ENCODE results near the gene PRSS36. TPM values are rescaled to one million over a fixed set of nuclear protein-coding genes. Genes with fewer than 3 reads are reported as not detected.
"Not testable (repeated sequence)": the region's sequence is repeated elsewhere in the genome, so short reads cannot be mapped to it uniquely, and the experiment has no call there.

PRSS36 gene
- total RNA-seq, 1 experiment from 2014 or later: 0.23 TPM

- no peak for DNase-seq (ENCODE audit: low read depth, low spot score)
- BruUV-seq (replicated peaks): no TSS peak
- Histone ChIP-seq H3K4me3 (ENCODE audit: low read depth in 2 of 2, low read length in 2 of 2) (peak overlapping the region in 1 of 2 experiments; percentile 38; a peak in 2 of 4 replicates), H3K4me1 (ENCODE audit: control insufficient read depth, insufficient read depth, low read length) (peaks cover 9% of the 10 kb centered on the region; the same call in 1 of the 2 replicates), H3K27me3 (ENCODE audit: control insufficient read depth, insufficient read depth, low read length) (no peaks in the 10 kb centered on the region), H3K9me3 (ENCODE audit: control insufficient read depth, insufficient read depth, low read depth, low read length) (no peaks in the 10 kb centered on the region), H3K36me3 (ENCODE audit: control insufficient read depth, insufficient read depth, low read length) (no peaks in the 10 kb centered on the region; the same call in 1 of the 2 replicates), H3K27ac (ENCODE audit: low read length) (peak overlapping the region; percentile 69)
- in situ Hi-C loops (cut with HindIII; ENCODE audit: low pct_unique_long_range_greater_than_20kb, low sequenced_read_pairs) (no loop called here), intact Hi-C loops (cut with micrococcal nuclease; ENCODE audit: unreplicated experiment) (no loop called here)
- ChIA-PET POLR2A (no interaction called here), CTCF (no interaction called here)
- TF ChIP-seq POLR2AphosphoS5 (IDR thresholded peaks at IDR 0.05; ENCODE audit: low read depth, low read length): no peak
- TF ChIP-seq SIN3A (IDR thresholded peaks at IDR 0.05; ENCODE audit: borderline replicate concordance, insufficient read depth, low read depth, low read length): 0 out of 2 replicates have a peak, but pooled peaks have one; percentile 30
- TF ChIP-seq CTCF (IDR thresholded peaks at IDR 0.05): peak; percentile 98
- ATAC-seq: peak; percentile 80
Observed at GRCh38 chr16:31105677-31106213, 44.1 kb downstream of the PRSS36 start.

DNA sequence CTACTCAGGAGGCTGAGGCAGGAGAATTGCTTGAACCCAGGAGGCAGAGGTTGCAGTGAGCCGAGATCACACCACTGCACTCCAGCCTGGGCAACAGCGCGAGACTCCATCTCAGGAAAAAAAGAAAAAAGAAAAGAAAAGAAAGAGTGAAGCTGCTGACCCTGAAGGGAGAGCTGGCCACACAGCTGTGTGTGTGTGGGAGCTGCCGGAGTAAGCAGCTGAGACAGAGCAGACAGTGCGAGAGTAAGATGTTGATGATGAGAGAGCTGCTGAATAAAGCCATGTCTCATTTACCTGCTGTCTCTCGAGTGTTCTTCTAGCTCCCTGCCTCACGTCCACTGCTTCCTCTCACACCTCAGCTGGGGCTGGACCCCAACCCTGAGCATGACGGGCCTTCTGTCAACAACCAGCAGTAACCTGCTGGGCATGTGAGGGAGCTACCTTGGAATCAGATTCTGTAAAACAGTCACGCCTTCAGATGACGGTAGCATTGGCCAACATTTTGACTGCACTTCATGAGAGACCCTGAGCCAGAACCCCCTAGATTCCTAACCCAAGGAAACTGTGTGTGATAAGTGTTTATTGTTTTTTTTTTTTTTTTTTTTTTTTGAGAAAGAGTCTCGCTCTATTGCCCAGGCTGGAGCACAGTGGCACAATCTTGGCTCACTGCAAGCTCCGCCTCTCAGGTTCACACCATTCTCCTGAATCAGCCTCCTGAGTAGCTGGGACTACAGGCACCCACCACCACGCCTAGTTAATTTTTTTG is 48.8 kb downstream of the PRSS36 start:
- H3K4me1 ChIP-seq (ENCODE audit: control insufficient read depth, insufficient read depth, low read length); intact Hi-C loops (cut with micrococcal nuclease; ENCODE audit: unreplicated experiment); in situ Hi-C loops (cut with HindIII; ENCODE audit: low pct_unique_long_range_greater_than_20kb, low sequenced_read_pairs); H3K9me3 ChIP-seq (ENCODE audit: control insufficient read depth, insufficient read depth, low read depth, low read length); H3K4me3 ChIP-seq (ENCODE audit: low read depth in 2 of 2, low read length in 2 of 2); H3K27ac ChIP-seq (ENCODE audit: low read length); ATAC-seq; DNase-seq (ENCODE audit: low read depth, low spot score); BruUV-seq (replicated peaks); H3K36me3 ChIP-seq (ENCODE audit: control insufficient read depth, insufficient read depth, low read length); H3K27me3 ChIP-seq (ENCODE audit: control insufficient read depth, insufficient read depth, low read length): not testable (repeated sequence)
- POLR2A ChIA-PET: interaction anchor here (0.7 to 1.0 kb wide), 2 partner anchors 16 to 683 kb away, joined by 10 to 11 read pairs; partner anchors contain the start of gene KAT8
- CTCF ChIA-PET: interaction anchor here (0.6 to 1.0 kb wide), 2 partner anchors 106 to 232 kb away, joined by 3 to 4 read pairs; no protein-coding TSS in a partner anchor

- CTCF ChIA-PET: interaction anchor here (1.0 kb wide), 1 partner anchor 233 kb away, joined by 3 read pairs; no protein-coding TSS in a partner anchor
- ATAC-seq (no peak), DNase-seq (ENCODE audit: low read depth, low spot score) (no peak)
- TF ChIP-seq, protein P1, sequence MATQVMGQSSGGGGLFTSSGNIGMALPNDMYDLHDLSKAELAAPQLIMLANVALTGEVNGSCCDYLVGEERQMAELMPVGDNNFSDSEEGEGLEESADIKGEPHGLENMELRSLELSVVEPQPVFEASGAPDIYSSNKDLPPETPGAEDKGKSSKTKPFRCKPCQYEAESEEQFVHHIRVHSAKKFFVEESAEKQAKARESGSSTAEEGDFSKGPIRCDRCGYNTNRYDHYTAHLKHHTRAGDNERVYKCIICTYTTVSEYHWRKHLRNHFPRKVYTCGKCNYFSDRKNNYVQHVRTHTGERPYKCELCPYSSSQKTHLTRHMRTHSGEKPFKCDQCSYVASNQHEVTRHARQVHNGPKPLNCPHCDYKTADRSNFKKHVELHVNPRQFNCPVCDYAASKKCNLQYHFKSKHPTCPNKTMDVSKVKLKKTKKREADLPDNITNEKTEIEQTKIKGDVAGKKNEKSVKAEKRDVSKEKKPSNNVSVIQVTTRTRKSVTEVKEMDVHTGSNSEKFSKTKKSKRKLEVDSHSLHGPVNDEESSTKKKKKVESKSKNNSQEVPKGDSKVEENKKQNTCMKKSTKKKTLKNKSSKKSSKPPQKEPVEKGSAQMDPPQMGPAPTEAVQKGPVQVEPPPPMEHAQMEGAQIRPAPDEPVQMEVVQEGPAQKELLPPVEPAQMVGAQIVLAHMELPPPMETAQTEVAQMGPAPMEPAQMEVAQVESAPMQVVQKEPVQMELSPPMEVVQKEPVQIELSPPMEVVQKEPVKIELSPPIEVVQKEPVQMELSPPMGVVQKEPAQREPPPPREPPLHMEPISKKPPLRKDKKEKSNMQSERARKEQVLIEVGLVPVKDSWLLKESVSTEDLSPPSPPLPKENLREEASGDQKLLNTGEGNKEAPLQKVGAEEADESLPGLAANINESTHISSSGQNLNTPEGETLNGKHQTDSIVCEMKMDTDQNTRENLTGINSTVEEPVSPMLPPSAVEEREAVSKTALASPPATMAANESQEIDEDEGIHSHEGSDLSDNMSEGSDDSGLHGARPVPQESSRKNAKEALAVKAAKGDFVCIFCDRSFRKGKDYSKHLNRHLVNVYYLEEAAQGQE (IDR thresholded peaks at IDR 0.05; ENCODE audit: insufficient read depth in 1 of 2, low read depth in 2 of 2, low read length in 1 of 2): no peak
- no peak for TF ChIP-seq TCF7L2 (IDR thresholded peaks at IDR 0.05; ENCODE audit: low read depth, low read length)
- no peak for TF ChIP-seq CTCF (IDR thresholded peaks at IDR 0.05)
- no peak for TF ChIP-seq SIN3A (IDR thresholded peaks at IDR 0.05; ENCODE audit: borderline replicate concordance, insufficient read depth, low read depth, low read length)
- no peak for TF ChIP-seq POLR2AphosphoS5 (IDR thresholded peaks at IDR 0.05; ENCODE audit: low read depth, low read length)
- Histone ChIP-seq H3K4me3 (ENCODE audit: low read depth in 2 of 2, low read length in 2 of 2) (no peak overlapping the region), H3K36me3 (ENCODE audit: control insufficient read depth, insufficient read depth, low read length) (no peaks in the 10 kb centered on the region), H3K9me3 (ENCODE audit: control insufficient read depth, insufficient read depth, low read depth, low read length) (no peaks in the 10 kb centered on the region), H3K27ac (ENCODE audit: low read length) (no peak overlapping the region), H3K27me3 (ENCODE audit: control insufficient read depth, insufficient read depth, low read length) (no peaks in the 10 kb centered on the region), H3K4me1 (ENCODE audit: control insufficient read depth, insufficient read depth, low read length) (peaks cover 3% of the 10 kb centered on the region; the same call in 1 of the 2 replicates)
- in situ Hi-C loops (cut with HindIII; ENCODE audit: low pct_unique_long_range_greater_than_20kb, low sequenced_read_pairs): no loop called here
- POLR2A ChIA-PET: interaction anchor here (1.0 kb wide), 1 partner anchor 17 kb away, joined by 10 read pairs; the partner anchor contains the start of gene KAT8
- intact Hi-C loops (cut with micrococcal nuclease; ENCODE audit: unreplicated experiment): loop anchor here (5.0 to 10.0 kb wide), 3 partner anchors 65 to 148 kb away; partner anchors contain the start of genes HSD3B7 and STX4
- no TSS peak for BruUV-seq (replicated peaks)
Observed at GRCh38 chr16:31099860-31100638, 49.8 kb downstream of the PRSS36 start.
